Measurements from ENCODE around the gene RGS16. TPM values are rescaled to one million over a fixed set of nuclear protein-coding genes. Genes with fewer than 3 reads are reported as not detected.
A peak's percentile ranks its signal among the peaks of the same experiment; 100 is the strongest.

RGS16 gene
- total and polyA plus RNA-seq, 9 of the 15 experiments (the other 6 are each of a cell fraction or from before 2014, with no cell fraction given): 0.07 to 0.55 (median 0.36) TPM

GRCh38 chr1:182575540-182576149, 28.5 kb downstream of the RGS16 start (continued):
- no peak for TF ChIP-seq GTF3C2 (IDR thresholded peaks at IDR 0.05; ENCODE audit: borderline replicate concordance, extremely low read depth, insufficient read length)
- no peak for TF ChIP-seq MITF (IDR thresholded peaks at IDR 0.05)
- TF ChIP-seq HNRNPLL (IDR thresholded peaks at IDR 0.05; ENCODE audit: low read depth, low read length, poor library complexity, severe bottlenecking): no peak
- no peak for TF ChIP-seq NR4A1 (CRISPR knock-in tag; IDR thresholded peaks at IDR 0.05)
- TF ChIP-seq NR4A1 (tag; IDR thresholded peaks at IDR 0.05): no peak
- TF ChIP-seq PREB (CRISPR knock-in tag; IDR thresholded peaks at IDR 0.05): no peak
- TF ChIP-seq NKRF (IDR thresholded peaks at IDR 0.05; ENCODE audit: borderline replicate concordance): no peak
- no peak for TF ChIP-seq NCOA2 (IDR thresholded peaks at IDR 0.05; ENCODE audit: partially characterized antibody in 2 of 2)
- no peak for TF ChIP-seq ZBTB12 (CRISPR knock-in tag; IDR thresholded peaks at IDR 0.05)
- TF ChIP-seq RAD51 (IDR thresholded peaks at IDR 0.05; ENCODE audit: borderline replicate concordance, low read depth): no peak
- TF ChIP-seq RAD21 (CRISPR knock-in tag; conservative IDR thresholded peaks at IDR 0.05 in 1 of 2, IDR thresholded peaks at IDR 0.05 in 1 of 2): no peak
- TF ChIP-seq CEBPB (tag; IDR thresholded peaks at IDR 0.05): peak; percentile 94
- TF ChIP-seq ZNF224 (CRISPR knock-in tag; IDR thresholded peaks at IDR 0.05): no peak
- no peak for TF ChIP-seq MIER1 (IDR thresholded peaks at IDR 0.05; ENCODE audit: low read depth)
- TF ChIP-seq KLF13 (tag; IDR thresholded peaks at IDR 0.05; ENCODE audit: borderline replicate concordance, low read depth): no peak
- no peak for TF ChIP-seq SAFB2 (IDR thresholded peaks at IDR 0.05; ENCODE audit: borderline replicate concordance, low read depth, low read length, severe bottlenecking)
- TF ChIP-seq DIDO1 (tag; IDR thresholded peaks at IDR 0.05; ENCODE audit: low read depth): no peak
- no peak for TF ChIP-seq NFE2L1 (tag; IDR thresholded peaks at IDR 0.05; ENCODE audit: borderline replicate concordance, low read depth)
- TF ChIP-seq ZNF586 (CRISPR knock-in tag; conservative IDR thresholded peaks at IDR 0.05): no peak

Measured in K562 (cell line).